Activated naive CD4-positive, alpha-beta T cell treated with anti-CD3 and anti-CD28 coated beads, Interleukin-2, amount 50 U/mL, for 72 hours (primary cell): ENCODE results near the gene PMEPA1. TPM values are rescaled to one million over a fixed set of nuclear protein-coding genes. Genes with fewer than 3 reads are reported as not detected.

ENCODE experiments used
- ATAC-seq, 2 donors: fragments of 150-1000 bp; cut with Tn5 transposase; 2 replicates each; pipeline ENCODE4 v1.10.0; 2021; ENCODE audit warnings: mild to moderate bottlenecking in 2 of 2, moderate library complexity in 2 of 2
- DNase-seq, 2 donors: peaks; one replicate each; pipeline ENCODE4 v3.0.0; 2021 to 2022; ENCODE audit warnings: low spot score in 2 of 2
- H3K27ac Mint-ChIP-seq, 2 donors: one replicate each; pipeline ENCODE4 v1.8.0; 2022; ENCODE audit warnings: mild to moderate bottlenecking in 2 of 2, mixed read lengths in 2 of 2
- H3K36me3 Mint-ChIP-seq, 2 donors: one replicate each; pipeline ENCODE4 v1.8.0; 2022; ENCODE audit warnings: mixed read lengths in 2 of 2
- H3K9me3 Mint-ChIP-seq, 2 donors: one replicate each; pipeline ENCODE4 v1.8.0; 2022; ENCODE audit warnings: mixed read lengths in 2 of 2
- total RNA-seq, 2 donors: library from RNA; stranded (reverse); gene quantifications; one replicate each; pipeline ENCODE4 v1.2.3, GENCODE V29; 2022

PMEPA1 gene
- total RNA-seq, 2 donors from 2014 or later: 2.2 to 3.9 TPM

DNA sequence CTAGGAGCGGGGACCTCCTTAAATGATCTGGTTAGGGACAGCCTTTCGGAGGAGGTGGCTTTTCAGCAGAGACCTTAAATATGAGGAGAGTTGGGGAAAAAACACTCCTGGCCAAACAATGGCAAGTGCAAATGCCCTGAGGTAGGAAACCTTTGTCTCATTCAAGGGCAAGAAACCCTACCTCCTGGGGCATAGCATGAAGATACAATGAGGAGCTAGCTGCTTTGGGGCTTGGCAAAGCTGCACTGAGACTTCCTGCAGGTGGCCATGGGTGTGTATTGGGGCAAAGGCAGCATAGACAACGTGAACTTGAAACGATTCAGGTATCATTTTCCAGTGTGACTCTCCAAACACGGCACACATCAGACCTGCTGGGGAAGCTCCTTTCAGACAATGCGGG lies 30.7 kb downstream of the PMEPA1 start:
- DNase-seq (no peak), ATAC-seq (no peak)
- Mint-ChIP-seq H3K9me3 (no peaks in the 10 kb centered on the region), H3K36me3 (no peaks in the 10 kb centered on the region), H3K27ac (no peak overlapping the region)

- no peak for ATAC-seq
- DNase-seq: no peak
- Mint-ChIP-seq H3K27ac (no peak overlapping the region), H3K36me3 (no peaks in the 10 kb centered on the region), H3K9me3 (no peaks in the 10 kb centered on the region)
Measured at GRCh38 chr20:57678340-57678739, 31.5 kb downstream of the PMEPA1 start.

DNA sequence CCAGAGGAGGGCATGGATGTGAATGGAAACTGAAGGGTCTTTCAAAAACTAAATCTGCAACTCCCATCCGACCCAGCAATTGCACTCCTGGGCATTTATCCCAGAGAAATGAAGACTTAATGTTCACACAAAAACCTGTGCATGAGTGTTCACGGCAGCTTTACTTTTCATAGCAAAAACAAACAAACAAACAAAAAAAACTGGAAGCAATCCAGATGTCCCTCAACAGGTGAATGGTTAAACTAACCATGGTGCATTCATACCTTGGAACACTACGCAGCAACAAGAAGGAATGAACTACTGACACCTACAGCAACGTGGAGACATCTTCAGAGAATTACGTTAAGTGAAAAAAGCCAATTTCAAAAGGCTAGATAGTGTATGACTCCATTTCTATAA lies 32.2 kb downstream of the PMEPA1 start:
- H3K36me3 Mint-ChIP-seq: no peaks in the 10 kb centered on the region
- no peak for ATAC-seq
- H3K27ac Mint-ChIP-seq: no peak overlapping the region
- no peaks in the 10 kb centered on the region for H3K9me3 Mint-ChIP-seq
- DNase-seq: no peak

- peak overlapping the region in 1 of 2 donors; percentile 44 for H3K27ac Mint-ChIP-seq
- no peaks in the 10 kb centered on the region for H3K9me3 Mint-ChIP-seq
- ATAC-seq (no peak), DNase-seq (no peak)
- H3K36me3 Mint-ChIP-seq: no peaks in the 10 kb centered on the region
Measured at GRCh38 chr20:57676589-57677583, 32.9 kb downstream of the PMEPA1 start.

DNA sequence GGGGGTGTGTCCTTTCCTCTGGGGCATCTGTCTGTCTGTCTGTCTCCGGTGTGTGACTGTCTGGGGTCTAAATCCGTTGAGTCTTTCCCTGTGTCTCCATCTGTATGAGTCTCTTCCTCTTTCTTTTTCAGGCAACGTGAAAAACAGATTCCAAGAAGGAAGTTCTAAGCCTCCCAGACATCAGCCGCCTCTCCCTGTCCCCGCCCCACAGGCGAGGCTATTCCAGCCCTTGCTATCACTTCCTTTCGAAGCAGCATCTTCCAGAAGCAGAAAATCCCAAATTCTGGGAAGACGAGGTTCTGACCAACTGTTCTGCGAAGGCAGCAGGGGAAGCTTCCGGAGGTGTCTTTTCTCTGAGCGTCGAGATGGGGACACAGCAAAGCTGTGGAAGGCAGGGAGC lies 34.0 kb downstream of the PMEPA1 start:
- no peaks in the 10 kb centered on the region for H3K36me3 Mint-ChIP-seq
- H3K27ac Mint-ChIP-seq: no peak overlapping the region
- DNase-seq: no peak
- ATAC-seq: no peak
- H3K9me3 Mint-ChIP-seq: no peaks in the 10 kb centered on the region

DNA sequence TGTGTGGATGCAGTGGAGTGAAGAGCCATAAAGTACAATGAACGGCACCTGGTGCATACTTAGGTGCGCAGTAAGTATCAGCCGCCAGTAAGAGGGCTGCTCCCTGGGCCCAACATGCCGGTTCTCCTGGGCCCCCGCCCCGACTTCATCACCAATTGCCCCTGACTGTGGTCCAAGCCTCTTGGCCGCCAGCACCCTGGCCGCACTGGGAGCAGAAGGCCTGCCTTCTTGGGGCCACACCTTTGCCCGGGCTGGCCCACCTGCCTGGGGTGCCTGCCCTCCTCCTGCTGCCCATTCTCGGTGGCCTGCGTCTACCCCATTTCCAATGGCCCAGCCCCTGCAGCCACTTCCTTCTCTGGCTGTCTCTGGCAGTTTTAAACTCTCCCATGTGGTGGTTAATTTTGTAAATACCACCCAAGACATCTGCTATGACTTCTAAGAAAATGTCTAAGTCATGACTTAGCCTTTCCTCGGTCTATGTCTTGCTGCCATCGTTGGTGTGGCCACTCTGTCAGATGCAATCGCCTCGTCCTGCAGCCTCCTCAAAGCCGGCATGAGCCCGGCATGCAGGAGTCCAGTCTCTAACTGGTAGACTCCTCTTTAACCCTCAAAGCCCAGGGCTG lies 36.8 kb downstream of the PMEPA1 start:
- H3K36me3 Mint-ChIP-seq: no peaks in the 10 kb centered on the region
- DNase-seq (no peak), ATAC-seq (no peak)
- H3K9me3 Mint-ChIP-seq: no peaks in the 10 kb centered on the region
- no peak overlapping the region for H3K27ac Mint-ChIP-seq

GRCh38 chr20:57672164-57672563 lies 37.7 kb downstream of the PMEPA1 start:
- no peak overlapping the region for H3K27ac Mint-ChIP-seq
- ATAC-seq (no peak), DNase-seq (no peak)
- H3K9me3 Mint-ChIP-seq: no peaks in the 10 kb centered on the region
- H3K36me3 Mint-ChIP-seq: no peaks in the 10 kb centered on the region

DNA sequence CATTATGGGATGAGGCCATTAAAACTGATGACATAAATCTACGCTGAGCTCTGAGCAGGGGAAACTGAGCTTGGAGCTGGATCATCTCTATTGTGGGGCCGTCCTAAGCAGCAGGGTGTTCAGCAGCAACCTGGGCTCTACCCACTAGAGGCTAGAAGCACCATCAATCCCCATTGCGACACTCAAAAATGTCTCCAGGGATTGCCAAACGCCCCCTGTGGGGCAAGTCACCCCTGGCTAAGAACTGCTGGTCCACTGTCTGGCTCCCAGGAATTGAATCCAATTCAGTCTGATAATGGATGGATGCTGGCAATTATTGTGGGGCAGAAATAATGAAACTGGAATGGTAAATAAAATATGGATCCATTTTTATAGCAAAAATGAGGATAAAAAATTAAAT lies 38.2 kb downstream of the PMEPA1 start:
- no peak for ATAC-seq
- no peaks in the 10 kb centered on the region for H3K9me3 Mint-ChIP-seq
- no peaks in the 10 kb centered on the region for H3K36me3 Mint-ChIP-seq
- no peak for DNase-seq
- H3K27ac Mint-ChIP-seq: no peak overlapping the region

GRCh38 chr20:57671072-57671391 lies 38.8 kb downstream of the PMEPA1 start:
- Mint-ChIP-seq H3K9me3 (no peaks in the 10 kb centered on the region), H3K36me3 (no peaks in the 10 kb centered on the region), H3K27ac (no peak overlapping the region)
- DNase-seq: no peak
- no peak for ATAC-seq

DNA sequence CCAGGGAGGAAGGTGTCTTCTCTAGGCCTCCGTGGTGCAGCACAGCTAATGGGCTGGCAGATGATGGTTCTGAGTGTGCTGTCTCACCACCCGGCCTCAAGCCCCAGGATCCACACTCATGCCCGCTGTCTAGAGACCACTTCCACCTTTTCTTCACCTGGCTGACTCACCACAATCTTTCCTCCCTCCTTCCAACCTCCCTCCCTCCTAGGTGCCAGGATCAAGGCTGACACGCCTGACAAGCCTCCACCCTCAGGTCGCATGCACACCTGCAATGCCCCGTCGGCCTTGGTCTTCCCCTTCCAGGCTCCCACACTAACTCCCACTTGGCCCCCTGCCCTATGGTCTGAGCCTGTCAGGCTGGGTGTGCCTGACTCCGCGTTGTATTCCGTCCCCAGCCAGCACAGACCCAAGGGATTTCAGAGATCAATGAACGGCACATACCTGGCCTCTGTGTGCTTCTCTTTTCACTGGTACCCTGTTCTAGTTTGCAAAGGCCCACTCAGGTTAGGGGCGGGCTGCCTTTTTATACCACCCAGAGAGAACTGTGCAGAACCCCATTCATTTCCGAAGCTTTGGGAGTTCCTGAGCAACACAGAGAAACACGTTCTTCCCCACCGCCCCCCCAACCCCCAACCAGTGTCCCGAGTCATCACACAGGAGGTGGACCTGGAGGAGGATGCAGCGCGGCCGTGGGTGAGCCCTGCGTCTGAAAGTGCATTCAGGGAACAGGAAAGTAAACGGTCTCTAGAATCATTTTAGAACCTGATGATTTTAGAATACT lies 39.3 kb downstream of the PMEPA1 start:
- Mint-ChIP-seq H3K36me3 (no peaks in the 10 kb centered on the region), H3K27ac (no peak overlapping the region), H3K9me3 (no peaks in the 10 kb centered on the region)
- ATAC-seq: no peak
- no peak for DNase-seq

DNA sequence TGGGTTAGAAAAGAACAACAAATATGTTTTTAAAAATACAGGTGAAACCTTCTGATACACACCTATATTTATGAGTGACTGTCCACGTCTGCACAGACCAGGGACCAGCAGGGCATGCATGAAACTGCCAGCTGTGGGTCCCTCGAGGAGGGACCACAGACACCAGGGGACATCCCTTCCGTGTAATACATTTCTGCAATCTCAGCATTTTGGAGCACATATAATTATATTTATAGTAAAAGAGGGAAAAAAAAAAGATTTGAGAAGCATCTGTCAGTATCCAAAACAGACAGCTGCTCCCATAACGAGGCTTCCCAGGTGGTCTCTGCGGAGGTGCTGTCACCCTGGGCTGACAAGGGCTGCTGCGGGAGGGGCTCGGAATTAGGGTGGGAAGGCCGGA lies 40.2 kb downstream of the PMEPA1 start:
- Mint-ChIP-seq H3K36me3 (no peaks in the 10 kb centered on the region), H3K27ac (no peak overlapping the region), H3K9me3 (no peaks in the 10 kb centered on the region)
- ATAC-seq (no peak), DNase-seq (no peak)

- H3K9me3 Mint-ChIP-seq: no peaks in the 10 kb centered on the region
- ATAC-seq (no peak), DNase-seq (no peak)
- H3K27ac Mint-ChIP-seq: peak overlapping the region in 1 of 2 donors; percentile 36
- H3K36me3 Mint-ChIP-seq: no peaks in the 10 kb centered on the region
Measured at GRCh38 chr20:57667924-57668782, 41.7 kb downstream of the PMEPA1 start.

DNA sequence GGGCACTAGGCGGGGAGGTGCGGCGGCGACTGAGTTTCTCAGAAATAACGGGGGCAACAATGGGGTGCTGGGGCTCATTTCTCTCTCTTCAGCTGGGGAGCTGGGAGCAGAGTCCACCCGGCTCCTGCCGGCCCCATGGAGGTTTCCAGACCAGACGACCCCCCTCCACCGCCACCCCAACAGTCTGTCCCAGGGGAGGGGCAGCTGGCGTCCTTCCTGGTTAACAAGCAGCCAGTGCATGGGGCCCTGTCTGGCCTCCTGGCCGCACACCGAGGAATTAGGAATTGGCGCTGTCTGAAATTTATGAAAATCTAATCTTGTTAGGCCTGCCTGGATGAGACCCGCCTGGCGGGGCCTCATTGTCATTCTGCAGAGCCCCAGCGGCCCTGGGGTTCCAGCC lies 42.4 kb downstream of the PMEPA1 start:
- Mint-ChIP-seq H3K27ac (no peak overlapping the region), H3K9me3 (no peaks in the 10 kb centered on the region), H3K36me3 (no peaks in the 10 kb centered on the region)
- DNase-seq: no peak
- no peak for ATAC-seq

DNA sequence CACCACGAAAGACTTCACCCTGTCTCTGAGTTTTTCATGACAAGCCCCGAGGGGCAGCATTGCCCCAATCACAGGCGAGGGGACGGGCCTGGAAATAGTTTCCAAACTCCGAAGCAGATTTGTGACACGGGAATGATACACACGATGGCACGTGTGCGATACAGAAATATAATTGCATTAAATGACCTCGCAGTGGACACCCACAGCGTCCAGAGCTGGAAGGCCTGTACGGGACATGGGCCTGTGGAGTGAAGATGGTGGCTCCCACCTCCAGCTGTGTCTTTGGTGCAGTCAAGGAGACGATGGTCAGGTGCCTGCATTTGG lies 43.0 kb downstream of the PMEPA1 start:
- ATAC-seq: no peak
- Mint-ChIP-seq H3K9me3 (no peaks in the 10 kb centered on the region), H3K36me3 (no peaks in the 10 kb centered on the region), H3K27ac (no peak overlapping the region)
- DNase-seq: no peak

GRCh38 chr20:57666106-57666833 lies 43.5 kb downstream of the PMEPA1 start:
- no peak for ATAC-seq
- DNase-seq: no peak
- Mint-ChIP-seq H3K36me3 (no peaks in the 10 kb centered on the region), H3K9me3 (no peaks in the 10 kb centered on the region), H3K27ac (no peak overlapping the region)

- Mint-ChIP-seq H3K9me3 (no peaks in the 10 kb centered on the region), H3K27ac (no peak overlapping the region), H3K36me3 (no peaks in the 10 kb centered on the region)
- DNase-seq: no peak
- no peak for ATAC-seq
Measured at GRCh38 chr20:57665589-57665971, 44.2 kb downstream of the PMEPA1 start.
